ENCODE measurements around the gene TMEM253.

The TMEM253 gene

DNA sequence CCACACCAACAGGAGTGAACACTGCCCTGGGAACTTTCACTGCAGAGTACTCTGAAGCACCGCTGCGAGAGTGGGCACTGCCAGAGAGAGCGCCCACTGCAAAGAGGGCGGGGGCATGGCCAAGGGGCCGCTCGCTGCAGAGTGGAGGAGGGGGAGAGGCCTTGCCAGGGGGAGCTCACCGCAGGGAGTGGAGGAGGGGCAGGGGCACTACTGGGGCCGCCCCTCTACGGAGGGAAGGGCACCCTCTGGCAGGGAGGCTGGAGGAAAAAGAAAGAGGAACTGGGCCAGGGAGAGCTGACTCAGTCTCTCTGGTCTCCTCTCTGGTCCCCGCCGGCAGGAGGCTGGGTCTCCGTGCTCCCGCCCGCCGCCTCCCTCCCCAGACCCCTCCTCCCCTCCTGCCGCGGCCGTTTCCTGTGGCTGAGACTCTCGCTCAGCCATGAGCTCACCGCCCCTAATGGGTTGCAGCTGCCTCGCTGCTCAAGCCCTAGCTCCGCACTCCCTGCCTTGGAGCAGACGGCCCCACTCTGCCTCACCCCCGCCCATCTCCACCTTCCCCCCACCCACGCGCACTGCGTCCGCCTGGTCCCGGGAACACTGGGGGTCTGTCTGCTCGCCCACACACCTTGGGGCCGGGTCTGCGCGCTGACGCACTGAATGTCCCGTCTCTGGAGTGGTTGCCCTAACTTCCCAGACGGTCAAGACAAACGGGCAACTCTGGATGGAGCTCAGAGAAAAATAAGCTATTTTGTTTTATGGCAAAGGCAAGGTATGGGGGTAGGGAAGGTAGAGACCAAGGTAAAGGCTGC, 29.4 kb upstream of the TMEM253 start:
- peak; percentile 86 for DNase-seq

- peak; percentile 54 for DNase-seq
Observed at GRCh38 chr14:21072031-21072473, 28.8 kb upstream of the TMEM253 start.

- DNase-seq = no peak
Observed at GRCh38 chr14:21072781-21073339, 28.0 kb upstream of the TMEM253 start.

DNA sequence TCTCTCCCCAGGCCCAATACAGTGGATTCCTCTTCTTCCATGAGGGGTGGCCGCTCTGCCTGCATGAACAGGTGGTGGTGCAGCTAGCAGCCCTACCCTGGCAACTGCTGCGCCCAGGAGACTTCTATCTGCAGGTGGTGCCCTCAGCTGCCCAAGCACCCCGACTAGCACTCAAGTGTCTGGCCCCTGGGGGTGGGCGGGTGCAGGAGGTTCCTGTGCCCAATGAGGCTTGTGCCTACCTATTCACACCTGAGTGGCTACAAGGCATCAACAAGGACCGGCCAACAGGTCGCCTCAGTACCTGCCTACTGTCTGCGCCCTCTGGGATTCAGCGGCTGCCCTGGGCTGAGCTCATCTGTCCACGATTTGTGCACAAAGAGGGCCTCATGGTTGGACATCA, 26.9 kb upstream of the TMEM253 start:
- DNase-seq = no peak

DNA sequence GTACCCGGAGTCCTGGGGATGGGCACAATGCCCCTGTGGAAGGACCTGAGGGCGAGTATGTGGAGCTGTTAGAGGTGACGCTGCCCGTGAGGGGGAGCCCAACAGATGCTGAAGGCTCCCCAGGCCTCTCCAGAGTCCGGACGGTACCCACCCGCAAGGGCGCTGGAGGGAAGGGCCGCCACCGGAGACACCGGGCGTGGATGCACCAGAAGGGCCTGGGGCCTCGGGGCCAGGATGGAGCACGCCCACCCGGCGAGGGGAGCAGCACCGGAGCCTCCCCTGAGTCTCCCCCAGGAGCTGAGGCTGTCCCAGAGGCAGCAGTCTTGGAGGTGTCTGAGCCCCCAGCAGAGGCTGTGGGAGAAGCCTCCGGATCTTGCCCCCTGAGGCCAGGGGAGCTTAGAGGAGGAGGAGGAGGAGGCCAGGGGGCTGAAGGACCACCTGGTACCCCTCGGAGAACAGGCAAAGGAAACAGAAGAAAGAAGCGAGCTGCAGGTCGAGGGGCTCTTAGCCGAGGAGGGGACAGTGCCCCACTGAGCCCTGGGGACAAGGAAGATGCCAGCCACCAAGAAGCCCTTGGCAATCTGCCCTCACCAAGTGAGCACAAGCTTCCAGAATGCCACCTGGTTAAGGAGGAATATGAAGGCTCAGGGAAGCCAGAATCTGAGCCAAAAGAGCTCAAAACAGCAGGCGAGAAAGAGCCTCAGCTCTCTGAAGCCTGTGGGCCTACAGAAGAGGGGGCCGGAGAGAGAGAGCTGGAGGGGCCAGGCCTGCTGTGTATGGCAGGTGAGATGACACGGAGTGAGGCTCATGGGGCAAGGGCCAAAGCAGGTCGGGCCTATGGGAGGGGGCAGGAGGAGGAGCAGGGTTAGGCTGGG, 26.2 kb upstream of the TMEM253 start:
- no peak for DNase-seq

DNA sequence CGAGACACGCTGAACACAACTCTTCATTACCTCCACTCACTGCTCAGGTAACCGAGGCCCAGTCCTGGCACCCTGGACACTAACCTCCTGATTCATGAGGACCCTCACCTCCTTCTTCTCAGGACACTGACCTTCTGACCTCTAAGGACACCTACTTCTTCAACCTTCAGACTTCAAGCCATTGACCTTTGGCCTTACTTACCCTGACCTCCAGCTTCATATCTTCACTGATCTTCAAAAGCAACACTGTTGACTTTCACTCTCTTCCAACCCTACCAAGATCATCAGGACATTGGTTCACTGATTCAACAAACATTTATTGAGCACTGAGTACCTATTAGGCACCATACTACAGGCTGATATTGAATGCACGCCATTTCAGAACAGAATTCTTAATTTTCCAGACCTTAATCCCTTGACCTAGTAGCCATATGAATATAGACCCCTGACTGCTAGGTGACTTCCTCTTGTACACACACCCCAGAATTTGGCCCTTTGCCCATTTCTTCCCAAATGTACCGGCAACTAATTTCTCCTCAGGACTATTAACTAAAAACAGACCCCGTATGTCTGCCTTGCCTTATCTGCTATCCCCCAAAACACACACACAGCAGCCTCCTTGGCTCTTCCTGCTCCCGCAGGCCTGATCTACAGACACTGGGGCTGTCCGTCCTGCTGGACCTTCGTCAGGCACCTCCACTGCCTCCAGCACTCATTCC, 25.0 kb upstream of the TMEM253 start:
- DNase-seq = no peak

GRCh38 chr14:21077672-21078071, 23.2 kb upstream of the TMEM253 start:
- DNase-seq = no peak

GRCh38 chr14:21078287-21078686, 22.6 kb upstream of the TMEM253 start:
- no peak for DNase-seq

DNA sequence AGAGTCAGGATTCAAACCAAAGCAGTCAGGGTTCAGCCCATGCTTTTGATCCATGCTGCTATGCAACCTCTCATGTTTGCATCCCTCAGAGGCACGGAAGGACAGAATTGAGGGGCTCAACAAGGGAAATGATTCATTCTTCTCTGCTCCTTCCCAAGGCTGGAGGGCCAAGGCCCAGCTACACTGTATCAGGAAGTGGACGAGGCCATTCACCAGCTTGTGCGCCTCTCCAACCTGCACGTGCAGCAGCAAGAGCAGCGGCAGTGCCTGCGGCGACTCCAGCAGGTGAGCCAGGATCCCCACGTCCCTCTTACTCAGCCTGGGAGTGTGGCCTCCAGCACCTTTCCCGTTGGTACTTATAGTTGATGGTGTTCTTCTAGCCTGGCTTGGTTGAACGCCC, 22.1 kb upstream of the TMEM253 start:
- DNase-seq = no peak

DNA sequence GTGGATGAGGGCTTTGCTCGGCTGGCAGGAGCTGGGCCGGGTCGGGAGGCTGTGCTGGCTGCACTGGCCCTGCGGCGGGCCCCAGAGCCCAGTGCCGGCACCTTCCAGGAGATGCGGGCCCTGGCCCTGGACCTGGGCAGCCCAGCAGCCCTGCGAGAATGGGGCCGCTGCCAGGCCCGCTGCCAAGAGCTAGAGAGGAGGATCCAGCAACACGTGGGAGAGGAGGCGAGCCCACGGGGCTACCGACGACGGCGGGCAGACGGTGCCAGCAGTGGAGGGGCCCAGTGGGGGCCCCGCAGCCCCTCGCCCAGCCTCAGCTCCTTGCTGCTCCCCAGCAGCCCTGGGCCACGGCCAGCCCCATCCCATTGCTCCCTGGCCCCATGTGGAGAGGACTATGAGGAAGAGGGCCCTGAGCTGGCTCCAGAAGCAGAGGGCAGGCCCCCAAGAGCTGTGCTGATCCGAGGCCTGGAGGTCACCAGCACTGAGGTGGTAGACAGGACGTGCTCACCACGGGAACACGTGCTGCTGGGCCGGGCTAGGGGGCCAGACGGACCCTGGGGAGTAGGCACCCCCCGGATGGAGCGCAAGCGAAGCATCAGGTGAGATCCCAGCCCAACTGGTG, 19.2 kb upstream of the TMEM253 start:
- no peak for DNase-seq

- DNase-seq = no peak
Observed at GRCh38 chr14:21083565-21084325, 17.1 kb upstream of the TMEM253 start.

GRCh38 chr14:21084396-21084795, 16.5 kb upstream of the TMEM253 start:
- DNase-seq = no peak

DNA sequence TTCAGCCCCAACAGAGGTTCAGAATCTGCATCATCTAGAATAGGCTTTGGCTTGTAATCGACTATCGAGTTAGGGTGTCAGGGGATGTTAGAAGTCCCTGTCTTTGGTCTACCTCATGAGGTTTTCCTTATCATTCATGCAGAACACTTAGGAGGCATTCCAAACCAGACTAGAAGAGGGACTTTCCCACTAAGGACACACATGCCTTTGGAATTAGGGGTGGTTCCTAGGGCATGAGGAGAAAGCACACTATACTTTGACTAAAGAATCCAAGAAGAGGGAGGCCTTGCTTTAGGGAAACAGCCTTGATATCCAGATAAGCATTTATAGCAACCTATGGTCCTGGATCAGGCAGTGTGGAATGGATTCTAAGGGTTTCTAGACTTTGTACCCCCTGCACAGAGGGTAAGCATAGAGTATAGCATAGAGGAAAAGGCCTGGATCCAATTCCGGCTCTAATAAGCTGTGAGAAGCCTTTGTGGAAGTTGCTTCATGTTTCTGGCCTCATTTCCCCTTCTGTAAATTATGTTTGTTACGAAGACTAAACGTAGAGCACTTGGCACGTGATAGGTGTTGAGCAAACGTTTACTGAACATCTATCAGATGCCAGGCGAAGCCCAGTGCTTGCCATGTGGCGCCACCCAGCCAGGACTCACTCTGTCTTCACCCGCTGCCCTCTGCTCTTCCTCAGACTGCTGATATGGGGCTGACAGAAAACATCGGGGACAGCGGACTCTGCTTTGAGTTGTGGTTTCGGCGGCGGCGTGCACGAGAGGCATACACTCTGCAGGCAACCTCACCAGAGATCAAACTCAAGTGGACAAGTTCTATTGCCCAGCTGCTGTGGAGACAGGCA, 15.6 kb upstream of the TMEM253 start:
- DNase-seq = no peak

- no peak for DNase-seq
Observed at GRCh38 chr14:21086908-21087293, 14.0 kb upstream of the TMEM253 start.

DNA sequence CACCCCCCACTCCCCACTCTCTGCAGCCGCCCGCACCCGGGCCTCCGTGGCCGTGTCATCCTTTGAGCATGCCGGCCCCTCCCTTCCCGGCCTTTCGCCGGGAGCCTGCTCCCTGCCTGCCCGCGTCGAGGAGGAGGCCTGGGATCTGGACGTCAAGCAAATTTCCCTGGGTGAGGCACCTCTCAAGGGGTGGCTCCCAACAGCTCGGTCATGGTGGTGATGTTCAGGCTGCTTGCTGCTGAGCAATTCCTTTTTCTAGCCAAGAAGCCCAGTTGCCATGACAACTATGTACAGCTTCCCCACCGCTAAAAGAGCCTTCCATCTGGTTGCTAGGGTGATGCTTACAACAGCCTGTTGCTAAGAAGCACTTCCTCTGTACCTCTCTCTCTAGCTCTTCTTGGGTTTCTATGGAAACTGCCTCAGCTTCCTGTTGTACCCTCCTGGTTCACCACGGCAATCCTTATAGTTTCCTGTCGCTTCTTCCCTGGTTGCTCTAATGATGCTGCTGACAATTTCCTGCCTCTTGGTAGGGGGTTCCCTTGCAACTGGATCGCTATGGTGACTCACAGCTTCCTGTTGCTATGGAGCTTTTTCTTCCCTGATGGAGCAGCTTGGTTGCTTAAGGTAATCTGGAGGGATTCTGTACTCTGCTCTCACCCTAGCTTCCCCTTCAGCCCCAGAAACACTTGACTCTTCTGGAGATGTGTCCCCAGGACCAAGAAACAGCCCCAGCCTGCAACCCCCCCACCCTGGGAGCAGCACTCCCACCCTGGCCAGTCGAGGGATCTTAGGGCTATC, 13.4 kb upstream of the TMEM253 start:
- peak; percentile 85 for DNase-seq

- DNase-seq = no peak
Observed at GRCh38 chr14:21088687-21089086, 12.2 kb upstream of the TMEM253 start.

DNA sequence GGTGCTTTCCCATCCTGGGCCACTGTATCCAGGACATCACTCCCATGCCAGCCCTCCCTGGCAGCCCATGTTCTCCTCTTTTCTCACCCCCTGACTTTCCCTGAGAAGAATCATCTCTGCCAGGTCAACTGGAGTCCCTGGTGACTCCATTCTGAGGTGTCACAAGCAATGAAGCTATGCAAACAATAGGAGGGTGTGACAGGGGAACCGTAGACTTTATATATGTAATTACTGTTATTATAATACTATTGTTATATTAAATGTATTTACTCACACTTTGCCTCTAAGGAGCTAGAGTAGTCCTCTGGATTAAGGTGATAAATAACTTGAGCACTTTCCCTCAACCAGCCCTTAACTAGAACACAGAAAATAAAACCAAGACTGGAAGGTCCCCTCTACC, 11.6 kb upstream of the TMEM253 start:
- no peak for DNase-seq

GRCh38 chr14:21089877-21090193, 11.0 kb upstream of the TMEM253 start:
- DNase-seq = no peak

DNA sequence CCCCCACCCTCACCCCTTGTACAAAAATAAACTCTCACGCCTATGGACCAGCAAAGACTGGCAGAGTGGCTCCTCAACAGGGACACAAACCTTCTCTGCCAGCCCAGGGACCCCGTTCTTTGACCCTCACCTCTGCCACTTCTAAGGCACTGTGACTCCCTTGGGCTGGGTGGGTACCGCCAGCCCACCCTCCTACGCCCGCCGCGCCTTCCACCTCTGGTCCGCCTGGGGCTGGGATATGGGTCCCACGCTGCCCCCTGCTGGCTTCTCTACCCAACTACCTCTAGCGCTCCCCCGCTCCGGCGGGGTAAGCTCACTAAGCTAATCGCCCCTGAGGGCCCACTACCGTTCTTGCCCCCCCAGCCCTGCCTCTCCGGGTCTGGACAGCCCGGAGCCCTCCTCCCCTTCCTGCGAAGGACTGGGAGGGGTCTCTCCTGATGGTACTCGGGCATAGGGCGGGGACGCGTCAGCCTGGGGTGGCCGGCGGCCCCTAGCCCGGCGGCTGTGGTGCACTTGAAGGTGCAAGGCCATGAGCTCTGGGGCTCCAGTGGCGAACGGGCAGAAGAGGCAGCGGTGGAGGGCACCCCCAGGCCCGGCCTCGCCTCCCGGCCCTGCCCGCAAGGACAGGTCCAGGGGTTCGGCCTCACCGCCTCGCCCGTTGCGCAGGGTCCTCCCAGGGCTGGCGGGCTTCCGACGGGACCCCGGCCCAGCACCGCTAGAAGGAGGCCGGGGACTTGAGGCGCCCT, 10.5 kb upstream of the TMEM253 start:
- DNase-seq = no peak

Measured in HCEC 1CT (cell line).